T-helper 1 cell treated with Interleukin-12 subunit alpha and Interleukin-12 subunit beta and Interleukin-4 antibody, amounts not matched to agents 30 μg/mL and 1 μg/mL, for 36 hours (primary cell): ENCODE measurements around the gene SF3B6.
"Not testable (repeated sequence)": the region's sequence is repeated elsewhere in the genome, so short reads cannot be mapped to it uniquely, and the experiment has no call there.

Experiments
- H3K27ac Mint-ChIP-seq: one replicate; pipeline ENCODE4 v1.8.0; 2021; ENCODE audit warnings: mild to moderate bottlenecking, mixed read lengths
- H3K27me3 Mint-ChIP-seq: one replicate; pipeline ENCODE4 v1.8.0; 2021; ENCODE audit warnings: low read depth, mixed read lengths
- H3K36me3 Mint-ChIP-seq: one replicate; pipeline ENCODE4 v1.8.0; 2021; ENCODE audit warnings: low read depth, mixed read lengths
- H3K4me1 Mint-ChIP-seq: one replicate; pipeline ENCODE4 v1.8.0; 2021; ENCODE audit warnings: low read depth, mixed read lengths
- H3K4me3 Mint-ChIP-seq: one replicate; pipeline ENCODE4 v1.8.0; 2021; ENCODE audit warnings: mild to moderate bottlenecking, moderate library complexity, mixed read lengths
- H3K9me3 Mint-ChIP-seq: one replicate; pipeline ENCODE4 v1.8.0; 2021; ENCODE audit warnings: mixed read lengths

The SF3B6 gene

GRCh38 chr2:24105816-24106215 is 29.7 kb upstream of the SF3B6 start:
- Mint-ChIP-seq H3K4me3 (no peak overlapping the region), H3K4me1 (no peaks in the 10 kb centered on the region), H3K9me3 (peaks cover 29% of the 10 kb centered on the region), H3K36me3 (peaks cover 4% of the 10 kb centered on the region), H3K27ac (no peak overlapping the region), H3K27me3 (peaks cover 10% of the 10 kb centered on the region)

- Mint-ChIP-seq H3K4me1 (no peaks in the 10 kb centered on the region), H3K4me3 (no peak overlapping the region), H3K36me3 (peaks cover 4% of the 10 kb centered on the region), H3K9me3 (peaks cover 32% of the 10 kb centered on the region), H3K27me3 (peaks cover 10% of the 10 kb centered on the region), H3K27ac (no peak overlapping the region)
Measured at GRCh38 chr2:24104906-24105305, 28.8 kb upstream of the SF3B6 start.

GRCh38 chr2:24104110-24104650 is 28.1 kb upstream of the SF3B6 start:
- H3K36me3 Mint-ChIP-seq = peaks cover 4% of the 10 kb centered on the region
- H3K4me3 Mint-ChIP-seq = no peak overlapping the region
- H3K4me1 Mint-ChIP-seq = no peaks in the 10 kb centered on the region
- peaks cover 10% of the 10 kb centered on the region for H3K27me3 Mint-ChIP-seq
- H3K27ac Mint-ChIP-seq = no peak overlapping the region
- peaks cover 31% of the 10 kb centered on the region for H3K9me3 Mint-ChIP-seq

- H3K36me3 Mint-ChIP-seq = peaks cover 10% of the 10 kb centered on the region
- H3K27ac Mint-ChIP-seq = no peak overlapping the region
- H3K4me1 Mint-ChIP-seq = no peaks in the 10 kb centered on the region
- peaks cover 8% of the 10 kb centered on the region for H3K27me3 Mint-ChIP-seq
- H3K4me3 Mint-ChIP-seq = no peak overlapping the region
- H3K9me3 Mint-ChIP-seq = peaks cover 27% of the 10 kb centered on the region
Measured at GRCh38 chr2:24102677-24103076, 26.6 kb upstream of the SF3B6 start.

- Mint-ChIP-seq H3K27ac (no peak overlapping the region), H3K4me1 (no peaks in the 10 kb centered on the region), H3K9me3 (peaks cover 23% of the 10 kb centered on the region)
Measured at GRCh38 chr2:24101992-24102391, 25.9 kb upstream of the SF3B6 start.

GRCh38 chr2:24100732-24101131 is 24.6 kb upstream of the SF3B6 start:
- H3K9me3 Mint-ChIP-seq = peaks cover 15% of the 10 kb centered on the region
- not testable (repeated sequence) for H3K27ac Mint-ChIP-seq, H3K27me3 Mint-ChIP-seq, H3K4me3 Mint-ChIP-seq, H3K4me1 Mint-ChIP-seq
- peaks cover 14% of the 10 kb centered on the region for H3K36me3 Mint-ChIP-seq

More at GRCh38 chr2:24101992-24102391, 25.9 kb upstream of the SF3B6 start:
- Mint-ChIP-seq H3K27me3 (peaks cover 6% of the 10 kb centered on the region), H3K4me3 (no peak overlapping the region), H3K36me3 (peaks cover 12% of the 10 kb centered on the region)

- H3K36me3 Mint-ChIP-seq = peaks cover 20% of the 10 kb centered on the region
- not testable (repeated sequence) for H3K4me3 Mint-ChIP-seq, H3K4me1 Mint-ChIP-seq, H3K27me3 Mint-ChIP-seq, H3K27ac Mint-ChIP-seq
- peaks cover 13% of the 10 kb centered on the region for H3K9me3 Mint-ChIP-seq
Measured at GRCh38 chr2:24095171-24095677, 19.1 kb upstream of the SF3B6 start.

GRCh38 chr2:24093270-24093669 is 17.1 kb upstream of the SF3B6 start:
- not testable (repeated sequence) for H3K27me3 Mint-ChIP-seq, H3K27ac Mint-ChIP-seq, H3K4me1 Mint-ChIP-seq, H3K9me3 Mint-ChIP-seq, H3K4me3 Mint-ChIP-seq
- peaks cover 19% of the 10 kb centered on the region for H3K36me3 Mint-ChIP-seq

- peaks cover 5% of the 10 kb centered on the region for H3K36me3 Mint-ChIP-seq
- peaks cover 4% of the 10 kb centered on the region for H3K9me3 Mint-ChIP-seq
- peaks cover 11% of the 10 kb centered on the region for H3K4me1 Mint-ChIP-seq
- H3K27ac Mint-ChIP-seq = no peak overlapping the region
- no peak overlapping the region for H3K4me3 Mint-ChIP-seq
- H3K27me3 Mint-ChIP-seq = no peaks in the 10 kb centered on the region
Measured at GRCh38 chr2:24088821-24089359, 12.8 kb upstream of the SF3B6 start.

- Mint-ChIP-seq H3K27ac (no peak overlapping the region), H3K9me3 (no peaks in the 10 kb centered on the region)
Measured at GRCh38 chr2:24087032-24087431, 10.9 kb upstream of the SF3B6 start.

GRCh38 chr2:24086241-24086640 is 10.1 kb upstream of the SF3B6 start:
- H3K4me3 Mint-ChIP-seq = no peak overlapping the region

More at GRCh38 chr2:24087032-24087431, 10.9 kb upstream of the SF3B6 start:
- Mint-ChIP-seq H3K4me3 (no peak overlapping the region), H3K27me3 (no peaks in the 10 kb centered on the region), H3K36me3 (peaks cover 7% of the 10 kb centered on the region), H3K4me1 (peaks cover 17% of the 10 kb centered on the region)

GRCh38 chr2:24085200-24085489 is 9.0 kb upstream of the SF3B6 start:
- H3K9me3 Mint-ChIP-seq = no peaks in the 10 kb centered on the region
- H3K36me3 Mint-ChIP-seq = peaks cover 7% of the 10 kb centered on the region
- peaks cover 17% of the 10 kb centered on the region for H3K4me1 Mint-ChIP-seq
- H3K27me3 Mint-ChIP-seq = no peaks in the 10 kb centered on the region
- peak overlapping the region; percentile 21 for H3K27ac Mint-ChIP-seq
- peak overlapping the region; percentile 83 for H3K4me3 Mint-ChIP-seq

More at GRCh38 chr2:24086241-24086640, 10.1 kb upstream of the SF3B6 start:
- Mint-ChIP-seq H3K36me3 (peaks cover 7% of the 10 kb centered on the region), H3K9me3 (no peaks in the 10 kb centered on the region), H3K4me1 (peaks cover 17% of the 10 kb centered on the region), H3K27me3 (no peaks in the 10 kb centered on the region), H3K27ac (no peak overlapping the region)

- Mint-ChIP-seq H3K9me3 (no peaks in the 10 kb centered on the region), H3K27me3 (no peaks in the 10 kb centered on the region), H3K27ac (peak within 1 kb of the TSS; percentile 71), H3K4me3 (peak within 1 kb of the TSS; percentile 83), H3K36me3 (peaks cover 7% of the 10 kb centered on the region), H3K4me1 (peaks cover 17% of the 10 kb centered on the region)
Measured at GRCh38 chr2:24084386-24085199, 8.5 kb upstream of the SF3B6 start, which contains the start of gene TP53I3. TSS of gene TP53I3 (minus strand) at chr2:24084834. CDS start at chr2:24084326, 508 bp downstream.

- Mint-ChIP-seq H3K27ac (peak overlapping the region; percentile 64), H3K4me1 (peaks cover 17% of the 10 kb centered on the region), H3K9me3 (no peaks in the 10 kb centered on the region), H3K27me3 (no peaks in the 10 kb centered on the region), H3K4me3 (peak overlapping the region; percentile 79), H3K36me3 (peaks cover 5% of the 10 kb centered on the region)
Measured at GRCh38 chr2:24083567-24084385, 7.7 kb upstream of the SF3B6 start.
